Coronary artery (tissue), 2 donors: Measurements from ENCODE around the gene EDIL3.
"Not testable (repeated sequence)": the region's sequence is repeated elsewhere in the genome, so short reads cannot be mapped to it uniquely, and the experiment has no call there.

Source experiments
- DNase-seq: peaks from one replicate; pipeline ENCODE4 v3.0.0-alpha.2; 2017; ENCODE audit warnings: low spot score
- H3K27ac ChIP-seq, 2 donors: fragments of 200-600 bp; sonication (generic); one replicate each; pipeline ENCODE4 v1.5.1; 2016 to 2019
- H3K4me3 ChIP-seq: fragments of 200-600 bp; sonication (generic); 2 replicates; pipeline ENCODE4 v1.5.1; 2016; ENCODE audit warnings: mild to moderate bottlenecking, moderate library complexity
- TF ChIP-seq, protein P1 (sequence below): fragments of 200-600 bp; sonication (generic); IDR thresholded peaks from one replicate; pipeline ENCODE4 v1.5.1; 2019; ENCODE audit warnings: antibody characterized with exemption

Gene EDIL3

DNA sequence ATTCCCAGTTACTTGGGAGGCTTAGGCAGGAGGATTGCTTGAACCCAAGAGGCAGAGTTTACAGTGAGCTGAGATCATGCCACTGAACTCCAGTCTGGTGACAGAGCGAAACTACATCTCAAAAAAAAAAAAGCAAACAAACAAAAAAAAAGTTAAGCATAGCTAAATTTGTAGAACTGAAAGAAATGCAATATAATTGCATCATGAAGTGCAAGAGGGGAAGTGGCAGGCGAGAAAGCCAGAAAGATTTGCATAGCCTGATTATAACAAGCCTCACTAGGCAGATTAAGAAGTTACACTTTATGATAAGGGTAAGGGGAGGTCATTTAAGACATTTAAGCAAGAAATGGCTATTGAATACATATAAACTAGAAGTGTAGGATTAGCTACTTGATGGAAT is 187.1 kb downstream of the EDIL3 start:
- TF ChIP-seq, protein P1, sequence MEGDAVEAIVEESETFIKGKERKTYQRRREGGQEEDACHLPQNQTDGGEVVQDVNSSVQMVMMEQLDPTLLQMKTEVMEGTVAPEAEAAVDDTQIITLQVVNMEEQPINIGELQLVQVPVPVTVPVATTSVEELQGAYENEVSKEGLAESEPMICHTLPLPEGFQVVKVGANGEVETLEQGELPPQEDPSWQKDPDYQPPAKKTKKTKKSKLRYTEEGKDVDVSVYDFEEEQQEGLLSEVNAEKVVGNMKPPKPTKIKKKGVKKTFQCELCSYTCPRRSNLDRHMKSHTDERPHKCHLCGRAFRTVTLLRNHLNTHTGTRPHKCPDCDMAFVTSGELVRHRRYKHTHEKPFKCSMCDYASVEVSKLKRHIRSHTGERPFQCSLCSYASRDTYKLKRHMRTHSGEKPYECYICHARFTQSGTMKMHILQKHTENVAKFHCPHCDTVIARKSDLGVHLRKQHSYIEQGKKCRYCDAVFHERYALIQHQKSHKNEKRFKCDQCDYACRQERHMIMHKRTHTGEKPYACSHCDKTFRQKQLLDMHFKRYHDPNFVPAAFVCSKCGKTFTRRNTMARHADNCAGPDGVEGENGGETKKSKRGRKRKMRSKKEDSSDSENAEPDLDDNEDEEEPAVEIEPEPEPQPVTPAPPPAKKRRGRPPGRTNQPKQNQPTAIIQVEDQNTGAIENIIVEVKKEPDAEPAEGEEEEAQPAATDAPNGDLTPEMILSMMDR = no peak
- no peak overlapping the region for H3K27ac ChIP-seq
- no peak overlapping the region for H3K4me3 ChIP-seq
- no peak for DNase-seq

DNA sequence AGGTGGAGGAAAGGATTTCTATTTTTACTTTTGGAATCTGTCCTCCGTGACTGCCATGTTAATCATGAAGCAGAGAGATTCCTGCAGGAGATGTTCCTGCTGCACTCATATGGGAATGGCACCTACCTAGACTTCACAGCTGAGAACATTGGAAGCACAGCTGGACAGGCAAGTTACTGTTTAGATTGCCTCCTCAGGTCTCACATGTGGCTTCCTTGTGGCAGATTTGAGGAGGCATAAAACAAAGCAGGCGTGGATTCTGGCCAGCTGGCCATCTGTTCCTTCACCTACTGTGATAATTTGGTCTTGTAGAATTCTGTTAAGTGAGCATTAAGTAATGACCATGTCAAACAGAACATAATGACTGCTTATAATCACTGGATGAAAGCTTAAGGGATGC is 193.4 kb downstream of the EDIL3 start:
- DNase-seq = no peak
- H3K4me3 ChIP-seq = no peak overlapping the region
- TF ChIP-seq, protein P1 = no peak
- no peak overlapping the region for H3K27ac ChIP-seq

DNA sequence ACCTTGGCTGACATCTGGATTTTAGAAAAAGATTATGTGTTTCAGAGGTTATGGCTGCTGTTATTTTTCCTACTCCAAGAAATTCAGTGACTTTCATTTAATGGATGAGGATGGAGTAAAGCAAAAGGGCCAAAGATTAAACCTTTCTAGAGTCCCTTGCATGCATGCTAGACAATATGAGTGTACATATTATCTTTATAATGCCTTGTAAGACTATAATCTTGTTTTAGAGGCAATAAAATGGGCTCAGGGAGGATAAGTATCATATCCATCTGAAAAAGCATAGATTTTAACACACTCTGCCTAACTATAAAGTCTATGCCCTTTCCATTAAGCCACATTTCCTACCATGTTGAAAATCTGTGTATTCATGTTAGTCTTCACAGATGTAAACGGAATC is 199.8 kb downstream of the EDIL3 start:
- H3K4me3 ChIP-seq = no peak overlapping the region
- no peak overlapping the region for H3K27ac ChIP-seq
- no peak for DNase-seq
- TF ChIP-seq, protein P1 = no peak

DNA sequence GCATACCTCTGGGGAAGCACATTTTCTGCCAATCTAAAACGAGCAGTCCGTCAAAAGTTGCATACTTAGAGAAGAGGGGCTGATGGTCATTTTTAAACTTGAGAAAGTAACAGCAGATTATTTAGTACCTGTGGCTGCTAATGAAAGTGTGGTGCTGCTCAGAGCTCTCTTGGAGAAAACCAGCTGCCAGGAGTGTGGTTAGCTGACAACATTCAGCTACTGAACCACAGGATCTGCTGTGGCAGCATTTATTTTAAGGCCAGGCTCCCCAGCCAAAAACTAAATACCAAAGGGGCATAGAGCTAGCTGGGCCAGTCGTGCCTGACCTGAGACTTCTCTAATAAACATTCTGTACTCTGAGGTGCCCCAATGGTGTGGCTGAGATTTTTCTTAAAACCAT is 203.6 kb downstream of the EDIL3 start:
- TF ChIP-seq, protein P1 = no peak
- Histone ChIP-seq H3K27ac (no peak overlapping the region), H3K4me3 (no peak overlapping the region)
- DNase-seq = no peak

DNA sequence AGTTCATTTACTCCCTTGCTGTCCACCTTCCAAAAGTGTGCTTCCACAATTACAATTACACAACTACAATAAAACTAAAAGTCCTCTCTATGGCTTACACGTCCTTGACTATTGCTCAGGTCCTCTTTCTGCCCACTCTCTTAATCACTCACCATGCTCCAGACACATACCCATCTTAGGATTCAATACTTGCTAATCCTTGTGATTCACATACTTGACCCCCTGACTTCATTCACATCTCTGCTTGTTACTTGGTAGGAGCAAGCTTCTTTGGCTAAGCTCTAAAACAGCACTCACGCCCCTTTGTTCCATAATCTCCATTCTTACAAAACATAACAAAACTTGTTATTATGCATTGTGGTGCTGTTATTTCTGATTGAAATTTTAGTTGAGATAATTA is 215.8 kb downstream of the EDIL3 start:
- Histone ChIP-seq H3K4me3 (no peak overlapping the region), H3K27ac (no peak overlapping the region)
- TF ChIP-seq, protein P1 = no peak
- no peak for DNase-seq

DNA sequence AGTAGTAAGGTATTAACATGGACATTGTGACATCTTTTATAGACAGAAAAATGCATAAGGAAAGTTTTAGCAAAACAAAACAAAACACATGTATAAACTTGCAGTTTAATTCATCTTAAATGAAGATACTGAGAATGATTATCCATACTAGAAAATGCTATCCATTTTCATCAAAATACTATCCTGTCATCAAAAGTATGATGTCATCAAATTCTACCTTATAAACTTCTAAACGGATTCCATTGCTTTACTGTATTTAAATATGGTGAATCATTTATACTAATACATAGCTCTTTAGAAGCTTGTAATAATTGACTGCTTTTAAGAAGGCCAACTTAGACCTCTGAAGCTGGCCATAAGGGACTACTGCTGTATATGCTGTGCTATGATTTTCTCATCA is 221.0 kb downstream of the EDIL3 start:
- no peak for DNase-seq
- Histone ChIP-seq H3K27ac (no peak overlapping the region), H3K4me3 (no peak overlapping the region)
- TF ChIP-seq, protein P1 = no peak

DNA sequence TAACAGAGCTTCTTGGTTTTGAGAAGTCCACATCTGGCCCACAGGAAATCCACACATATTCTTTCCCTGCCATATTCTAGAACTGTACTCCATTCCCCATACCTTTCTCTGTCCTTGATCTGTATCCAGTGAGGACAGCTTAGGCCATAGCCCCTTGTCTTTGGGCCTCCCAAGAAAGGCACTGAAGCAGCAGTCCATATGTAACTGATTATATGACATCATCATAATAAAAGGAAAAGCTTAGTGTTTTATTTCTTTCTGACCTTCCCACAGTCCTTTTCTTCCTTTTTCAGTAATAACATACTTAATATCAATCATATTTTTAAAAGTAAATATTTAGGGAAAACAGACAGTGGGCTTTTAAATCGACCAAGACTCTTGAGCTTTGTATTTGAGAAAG is 222.0 kb downstream of the EDIL3 start:
- H3K27ac ChIP-seq = no peak overlapping the region
- no peak for DNase-seq
- TF ChIP-seq, protein P1 = no peak
- H3K4me3 ChIP-seq = no peak overlapping the region

DNA sequence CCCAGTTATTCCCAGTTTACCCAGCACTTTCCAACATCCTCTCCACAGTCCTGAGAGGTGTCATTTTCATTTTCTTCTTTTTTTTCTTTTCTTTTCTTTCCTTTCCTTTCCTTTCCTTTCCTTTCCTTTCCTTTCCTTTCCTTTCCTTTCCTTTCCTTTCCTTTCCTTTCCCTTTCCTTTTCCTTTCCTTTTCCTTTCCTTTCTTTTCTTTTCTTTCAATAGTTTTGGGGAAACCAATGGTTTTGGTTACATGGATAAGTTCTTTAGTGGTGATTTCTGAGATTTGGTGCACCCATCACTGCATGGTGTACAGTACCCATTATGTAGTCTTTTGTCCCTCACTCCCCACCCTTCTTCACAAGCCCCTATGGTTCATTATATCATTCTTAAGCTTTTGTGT is 224.0 kb downstream of the EDIL3 start:
- DNase-seq, H3K4me3 ChIP-seq, H3K27ac ChIP-seq: not testable (repeated sequence)
